PC-9 (cell line): ENCODE results near the gene MAP3K5. TPM values are rescaled to one million over a fixed set of nuclear protein-coding genes. Genes with fewer than 3 reads are reported as not detected.

Source experiments
- BruUV-seq: library from RNA; stranded (reverse); fragments of 400-500 nt; replicated peaks from 2 replicates; lab custom pipeline; 2021; lab: Mats Ljungman, UMichigan
- CTCF ChIA-PET: fragments of 300-600 bp; sonication (Branson Sonifier 250); formaldehyde crosslinking; loops from one replicate; lab custom pipeline; 2022; ENCODE audit warnings: antibody characterized with exemption; lab: Charles Lee
- POLR2A ChIA-PET: fragments of 300-600 bp; sonication (Branson Sonifier 250); formaldehyde crosslinking; loops from one replicate; lab custom pipeline; 2022; ENCODE audit warnings: antibody characterized with exemption; ENCODE audit not compliant: unreplicated experiment; lab: Charles Lee
- DNase-seq, 2 experiments: peaks; one replicate each; pipeline versions ENCODE4 v3.0.0 to v3.0.0-alpha.2; 2015 to 2022; ENCODE audit warnings: mixed read lengths in 1 of 2
- H2AFZ ChIP-seq: fragments of 200-600 bp; sonication (generic); 2 replicates; pipeline ENCODE4 v1.8.1; 2017; ENCODE audit warnings: antibody characterized with exemption
- H3F3A ChIP-seq: fragments of 200-600 bp; sonication (generic); 2 replicates; pipeline ENCODE4 v1.8.1; 2017; ENCODE audit warnings: antibody characterized with exemption, mild to moderate bottlenecking, low read depth; ENCODE audit not compliant: insufficient read depth
- H3K27ac ChIP-seq: fragments of 200-600 bp; sonication (generic); 2 replicates; pipeline ENCODE4 v1.6.1; 2016; ENCODE audit warnings: mixed run types
- H3K27me3 ChIP-seq: fragments of 200-600 bp; sonication (generic); 2 replicates; pipeline ENCODE4 v1.6.1; 2016; ENCODE audit warnings: low read depth, mixed run types; ENCODE audit not compliant: insufficient read depth
- H3K36me3 ChIP-seq: fragments of 200-600 bp; sonication (generic); 2 replicates; pipeline ENCODE4 v1.6.1; 2016; ENCODE audit warnings: low read depth, mixed run types
- H3K4me1 ChIP-seq: fragments of 200-600 bp; sonication (generic); replicated peaks from 2 replicates; pipeline ENCODE4 v1.6.1; 2016; ENCODE audit warnings: mixed run types; ENCODE audit not compliant: insufficient read depth
- H3K4me2 ChIP-seq: fragments of 200-600 bp; sonication (generic); 2 replicates; pipeline ENCODE4 v1.6.1; 2017; ENCODE audit warnings: mixed run types
- H3K4me3 ChIP-seq: fragments of 200-600 bp; sonication (generic); 2 replicates; pipeline ENCODE4 v1.6.1; 2016; ENCODE audit warnings: mixed run types
- H3K79me2 ChIP-seq: fragments of 200-600 bp; sonication (generic); 2 replicates; pipeline ENCODE4 v1.6.1; 2017; ENCODE audit warnings: low read depth, mixed run types
- H3K9me2 ChIP-seq: fragments of 200-600 bp; sonication (generic); 2 replicates; pipeline ENCODE4 v1.8.1; 2017; ENCODE audit warnings: mild to moderate bottlenecking; ENCODE audit not compliant: insufficient read depth
- H3K9me3 ChIP-seq: fragments of 200-600 bp; sonication (generic); 2 replicates; pipeline ENCODE4 v1.8.1; 2016; ENCODE audit warnings: low read depth; ENCODE audit not compliant: insufficient read depth
- H4K20me1 ChIP-seq: fragments of 200-600 bp; sonication (generic); 2 replicates; pipeline ENCODE4 v1.8.1; 2017; ENCODE audit not compliant: insufficient read depth
- EZH2 ChIP-seq: fragments of 200-600 bp; sonication (generic); IDR thresholded peaks from 2 replicates; pipeline ENCODE4 v1.8.0; 2017; ENCODE audit warnings: antibody characterized with exemption, low read depth
- intact Hi-C: fragments of 100-400 bp; cut with micrococcal nuclease; formaldehyde crosslinking; loops from one replicate; pipeline ENCODE4 v1.10.0; 2022; ENCODE audit not compliant: unreplicated experiment
- total RNA-seq: library from RNA; stranded (reverse); gene quantifications from 2 replicates; pipeline ENCODE4 v1.2.3, GENCODE V29; 2021
- TF ChIP-seq, protein P1 (sequence below): fragments of 200-600 bp; sonication (generic); conservative IDR thresholded peaks from 2 replicates; pipeline ENCODE4 v1.6.1; 2017; ENCODE audit warnings: mixed run types, antibody characterized with exemption, mild to moderate bottlenecking, moderate library complexity

MAP3K5 gene
- total RNA-seq, 1 experiment from 2014 or later: 10.9 TPM

DNA sequence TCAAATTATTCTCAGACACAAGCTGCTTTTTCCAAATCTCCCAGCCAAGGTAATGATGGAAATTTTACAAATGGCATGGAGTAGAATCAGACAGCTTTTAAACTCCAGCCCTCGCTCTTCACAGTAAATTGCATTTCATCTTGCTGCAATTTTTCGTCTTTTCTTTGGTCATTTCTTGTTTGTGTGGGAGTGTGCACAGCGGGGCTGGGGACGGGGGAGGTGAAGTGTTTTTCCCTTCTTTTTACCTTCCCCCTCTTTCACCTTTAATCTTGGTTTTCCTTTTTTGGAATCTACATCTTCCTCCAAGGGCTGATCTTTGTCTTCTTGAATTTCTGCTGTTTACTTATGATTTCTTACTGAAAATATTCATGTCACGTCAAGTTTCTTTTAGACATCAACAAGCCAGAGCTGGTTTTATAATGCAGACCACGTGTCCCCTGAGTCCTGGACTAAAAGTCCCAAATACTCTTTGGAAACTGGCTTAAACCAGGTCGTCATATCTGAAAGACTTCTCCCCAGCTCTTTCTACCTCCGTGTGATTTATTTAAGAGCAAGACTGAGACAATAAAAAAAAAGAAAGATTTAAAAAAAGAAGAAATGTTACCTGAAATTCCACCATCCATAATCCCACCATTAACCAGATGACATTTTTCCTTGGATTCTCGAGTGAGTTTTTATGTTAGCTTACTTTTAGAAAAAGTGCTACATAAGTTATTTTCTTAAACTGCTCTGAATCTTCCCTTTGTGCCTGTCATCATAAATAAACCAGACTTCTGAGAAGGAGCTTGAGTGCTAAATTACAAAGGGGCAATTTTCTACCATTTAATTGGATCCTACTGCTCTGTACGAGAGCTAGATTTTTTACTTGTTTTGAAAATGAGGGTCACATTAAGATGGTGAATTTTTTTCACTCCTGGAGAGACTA is 52.0 kb downstream of the MAP3K5 start:
- H3K27ac ChIP-seq: no peak overlapping the region
- H3K9me3 ChIP-seq: no peaks in the 10 kb centered on the region
- H2AFZ ChIP-seq: no peak overlapping the region
- POLR2A ChIA-PET: interaction anchor here (0.7 kb wide), 1 partner anchor 50 kb away, joined by 3 read pairs; no protein-coding TSS in a partner anchor
- DNase-seq: no peak
- CTCF ChIA-PET: no interaction called here
- no TSS peak for BruUV-seq
- H3K79me2 ChIP-seq: peaks cover 58% of the 10 kb centered on the region
- no peaks in the 10 kb centered on the region for H3K4me1 ChIP-seq
- no peaks in the 10 kb centered on the region for H3K27me3 ChIP-seq
- TF ChIP-seq, protein P1, sequence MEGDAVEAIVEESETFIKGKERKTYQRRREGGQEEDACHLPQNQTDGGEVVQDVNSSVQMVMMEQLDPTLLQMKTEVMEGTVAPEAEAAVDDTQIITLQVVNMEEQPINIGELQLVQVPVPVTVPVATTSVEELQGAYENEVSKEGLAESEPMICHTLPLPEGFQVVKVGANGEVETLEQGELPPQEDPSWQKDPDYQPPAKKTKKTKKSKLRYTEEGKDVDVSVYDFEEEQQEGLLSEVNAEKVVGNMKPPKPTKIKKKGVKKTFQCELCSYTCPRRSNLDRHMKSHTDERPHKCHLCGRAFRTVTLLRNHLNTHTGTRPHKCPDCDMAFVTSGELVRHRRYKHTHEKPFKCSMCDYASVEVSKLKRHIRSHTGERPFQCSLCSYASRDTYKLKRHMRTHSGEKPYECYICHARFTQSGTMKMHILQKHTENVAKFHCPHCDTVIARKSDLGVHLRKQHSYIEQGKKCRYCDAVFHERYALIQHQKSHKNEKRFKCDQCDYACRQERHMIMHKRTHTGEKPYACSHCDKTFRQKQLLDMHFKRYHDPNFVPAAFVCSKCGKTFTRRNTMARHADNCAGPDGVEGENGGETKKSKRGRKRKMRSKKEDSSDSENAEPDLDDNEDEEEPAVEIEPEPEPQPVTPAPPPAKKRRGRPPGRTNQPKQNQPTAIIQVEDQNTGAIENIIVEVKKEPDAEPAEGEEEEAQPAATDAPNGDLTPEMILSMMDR: no peak
- no peak for TF ChIP-seq EZH2
- no peak overlapping the region for H3K4me3 ChIP-seq
- no peaks in the 10 kb centered on the region for H3F3A ChIP-seq
- H3K9me2 ChIP-seq: no peaks in the 10 kb centered on the region
- H3K4me2 ChIP-seq: no peak overlapping the region
- intact Hi-C loops: no loop called here
- peaks cover 4% of the 10 kb centered on the region for H4K20me1 ChIP-seq
- H3K36me3 ChIP-seq: no peaks in the 10 kb centered on the region

DNA sequence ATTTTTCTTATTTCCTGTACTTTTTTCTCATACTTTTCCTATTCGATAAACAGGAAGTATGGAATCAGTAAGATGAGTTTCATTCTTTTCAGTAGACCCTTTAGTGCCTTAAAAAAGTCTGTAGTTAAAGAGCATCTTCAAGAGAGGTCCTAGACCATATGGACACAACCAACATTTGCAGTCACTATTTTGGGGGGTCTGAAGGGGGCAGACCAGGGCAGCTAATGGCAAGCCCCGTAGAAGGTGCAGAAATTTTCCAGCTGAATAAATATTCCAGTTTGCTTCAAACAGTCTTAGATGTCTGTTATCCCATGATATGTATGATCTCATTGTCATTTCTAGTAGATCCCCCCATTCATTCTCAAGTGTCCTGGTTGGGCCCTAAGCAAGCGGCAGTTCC is 52.8 kb downstream of the MAP3K5 start:
- Histone ChIP-seq H4K20me1 (peaks cover 4% of the 10 kb centered on the region), H3K9me3 (no peaks in the 10 kb centered on the region), H3K4me3 (no peak overlapping the region), H3F3A (no peaks in the 10 kb centered on the region), H3K9me2 (no peaks in the 10 kb centered on the region), H3K4me2 (no peak overlapping the region), H3K4me1 (no peaks in the 10 kb centered on the region), H3K36me3 (no peaks in the 10 kb centered on the region), H3K79me2 (peaks cover 59% of the 10 kb centered on the region), H3K27me3 (no peaks in the 10 kb centered on the region), H2AFZ (no peak overlapping the region), H3K27ac (no peak overlapping the region)
- no TSS peak for BruUV-seq
- no peak for DNase-seq
- no peak for TF ChIP-seq EZH2
- TF ChIP-seq, protein P1: no peak
- intact Hi-C loops: no loop called here
- ChIA-PET CTCF (no interaction called here), POLR2A (no interaction called here)

DNA sequence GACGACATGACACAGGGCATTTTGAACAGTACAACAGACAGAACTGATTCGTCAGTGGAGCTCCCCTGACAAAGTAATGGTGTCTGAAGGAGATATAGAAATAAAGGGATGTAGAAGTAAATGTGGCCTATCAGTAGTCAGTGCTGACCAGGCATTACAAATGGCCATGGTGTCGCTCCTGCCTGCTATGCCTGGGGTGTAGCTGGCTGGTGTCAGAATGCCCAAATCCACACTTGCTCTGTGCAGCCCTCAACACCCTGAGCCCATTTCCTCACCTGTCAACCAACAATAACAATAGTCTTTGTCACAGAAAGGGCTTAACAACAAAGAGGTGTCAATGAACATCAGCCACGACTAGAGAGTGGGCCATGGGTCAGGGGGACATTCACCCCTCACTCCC is 53.2 kb downstream of the MAP3K5 start:
- Histone ChIP-seq H2AFZ (no peak overlapping the region), H3K27me3 (no peaks in the 10 kb centered on the region), H3K4me2 (no peak overlapping the region), H3K79me2 (peaks cover 61% of the 10 kb centered on the region), H3K36me3 (no peaks in the 10 kb centered on the region), H4K20me1 (peaks cover 4% of the 10 kb centered on the region), H3K4me1 (no peaks in the 10 kb centered on the region), H3F3A (no peaks in the 10 kb centered on the region), H3K4me3 (no peak overlapping the region), H3K9me2 (no peaks in the 10 kb centered on the region), H3K9me3 (no peaks in the 10 kb centered on the region), H3K27ac (no peak overlapping the region)
- no peak for TF ChIP-seq EZH2
- TF ChIP-seq, protein P1: no peak
- CTCF ChIA-PET: no interaction called here
- DNase-seq: no peak
- POLR2A ChIA-PET: interaction anchor here (0.7 kb wide), 1 partner anchor 93 kb away, joined by 3 read pairs; no protein-coding TSS in a partner anchor
- BruUV-seq: no TSS peak
- intact Hi-C loops: no loop called here
